ENCODE results near the gene RER1.

Gene RER1

DNA sequence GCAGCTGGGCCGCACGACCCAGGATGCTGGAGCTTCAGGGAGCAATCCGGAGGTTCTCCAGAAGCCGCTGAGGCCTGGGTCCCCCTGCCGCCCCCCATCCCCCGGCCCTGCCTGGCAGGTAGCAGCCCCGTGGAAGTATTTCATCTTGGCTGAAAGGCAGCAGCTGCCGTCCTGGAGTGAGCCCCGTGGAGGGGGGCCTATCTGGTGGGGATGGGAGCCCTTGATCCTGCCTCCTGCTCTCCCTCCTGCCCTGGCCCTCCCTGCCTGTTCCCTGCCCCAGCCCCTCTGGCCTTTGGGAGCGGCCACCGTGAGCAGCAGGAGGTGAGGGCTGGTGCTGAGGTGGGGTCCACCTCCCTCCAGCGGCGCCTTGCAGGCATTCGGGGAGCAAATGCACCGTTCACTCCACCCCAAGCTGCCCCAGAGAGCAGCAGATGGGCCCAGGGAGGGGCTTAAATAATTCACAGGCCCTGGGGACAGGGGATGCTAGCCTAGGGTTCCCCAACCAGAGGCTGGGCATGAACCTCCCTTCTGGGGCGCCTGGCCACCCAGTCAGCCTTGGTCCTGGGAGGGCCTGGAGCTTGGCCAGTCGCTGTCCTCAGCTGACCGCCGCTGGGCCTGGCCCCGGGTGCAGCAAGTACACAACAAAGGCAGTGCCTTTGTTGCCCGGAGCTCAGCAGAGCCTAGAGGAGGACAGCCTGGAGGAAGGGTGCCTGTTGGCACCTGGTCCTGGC lies 60.7 kb downstream of the RER1 start:
- TF ChIP-seq ZFX (IDR thresholded peaks at IDR 0.05) (no peak), CTCF (conservative IDR thresholded peaks at IDR 0.05) (no peak)
- no peak overlapping the region for H3K27ac ChIP-seq

- TF ChIP-seq ZFX (IDR thresholded peaks at IDR 0.05): no peak
- no peak for TF ChIP-seq CTCF (conservative IDR thresholded peaks at IDR 0.05)
- no peak overlapping the region for H3K27ac ChIP-seq
These were observed 61.3 kb downstream of the RER1 start for GRCh38 chr1:2452932-2453315.

DNA sequence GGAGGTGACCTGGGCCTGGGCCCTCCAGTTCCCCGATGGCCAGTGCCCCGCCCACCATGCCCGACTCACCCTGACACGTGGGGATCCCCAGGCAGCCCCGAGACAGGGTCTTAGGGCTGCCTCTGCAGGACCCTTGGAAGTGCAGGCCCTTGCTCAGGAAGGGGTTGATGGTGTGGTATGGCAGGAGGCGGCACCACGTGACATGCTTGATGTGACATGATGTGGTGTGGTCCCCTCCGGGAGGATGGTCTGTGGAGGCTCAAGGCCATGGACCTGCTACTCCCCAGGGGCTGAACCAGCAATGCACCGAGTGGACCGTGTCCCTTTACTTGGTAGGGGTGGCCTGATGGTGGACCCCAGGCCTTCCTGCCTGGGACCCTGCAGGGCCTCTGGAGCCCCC lies 62.6 kb downstream of the RER1 start:
- TF ChIP-seq ZFX (IDR thresholded peaks at IDR 0.05) (no peak), CTCF (conservative IDR thresholded peaks at IDR 0.05) (no peak)
- H3K27ac ChIP-seq: peak overlapping the region; percentile 12; the same call in 1 of the 2 replicates

Measured in C4-2B (cell line).